IMR-90 (cell line): ENCODE data around the gene LRATD1. TPM values are rescaled to one million over a fixed set of nuclear protein-coding genes. Genes with fewer than 3 reads are reported as not detected.

Source experiments
- ATAC-seq: fragments of 200-7000 bp; cut with Tn5 transposase; 2 replicates; pipeline ENCODE4 v1.9.1; 2020; ENCODE audit warnings: low read depth, mild to moderate bottlenecking, moderate library complexity
- BruUV-seq: library from RNA; stranded (reverse); fragments of 400-500 nt; replicated peaks from 2 replicates; lab custom pipeline; 2021; lab: Mats Ljungman, UMichigan
- CTCF ChIA-PET: fragments of 300-600 bp; formaldehyde crosslinking; extraction: SDS; loops from one replicate; lab custom pipeline; 2021; ENCODE audit warnings: antibody characterized with exemption; lab: Yijun Ruan, JAX
- POLR2A ChIA-PET: fragments of 300-600 bp; sonication (Branson Sonifier 250); formaldehyde crosslinking; loops from one replicate; lab custom pipeline; 2022; ENCODE audit warnings: antibody characterized with exemption; ENCODE audit not compliant: unreplicated experiment; lab: Charles Lee
- DNase-seq: peaks from one replicate; pipeline ENCODE4 v3.0.0; 2013
- H2AFZ ChIP-seq: replicated peaks from 2 replicates; pipeline ENCODE3; 2013; ENCODE audit warnings: low read length, mild to moderate bottlenecking; ENCODE audit not compliant: poor library complexity
- H2AK5ac ChIP-seq: 2 replicates; pipeline ENCODE4 v1.6.1; 2013; ENCODE audit warnings: low read depth, low read length, inconsistent platforms
- H2AK9ac ChIP-seq: replicated peaks from 2 replicates; pipeline ENCODE3; 2013; ENCODE audit warnings: mild to moderate bottlenecking, low read depth, low read length, moderate library complexity; ENCODE audit not compliant: poor library complexity
- H2BK120ac ChIP-seq: 2 replicates; pipeline ENCODE4 v1.6.1; 2013; ENCODE audit warnings: low read depth, low read length, inconsistent platforms
- H2BK15ac ChIP-seq: 3 replicates; pipeline ENCODE4 v1.6.1; 2013; ENCODE audit warnings: low read depth, low read length, inconsistent platforms
- H2BK20ac ChIP-seq: 2 replicates; pipeline ENCODE4 v1.6.1; 2013; ENCODE audit warnings: low read depth, mild to moderate bottlenecking, inconsistent platforms, low read length, moderate library complexity
- H2BK5ac ChIP-seq: 2 replicates; pipeline ENCODE4 v1.6.1; 2013; ENCODE audit warnings: mild to moderate bottlenecking, low read depth, low read length, inconsistent platforms; ENCODE audit not compliant: poor library complexity, severe bottlenecking
- H3K14ac ChIP-seq: replicated peaks from 2 replicates; pipeline ENCODE4 v1.6.1; 2013; ENCODE audit warnings: low read depth, low read length, inconsistent platforms
- H3K18ac ChIP-seq: 2 replicates; pipeline ENCODE4 v1.6.1; 2013; ENCODE audit warnings: low read depth, low read length, control low read depth
- H3K23ac ChIP-seq: 2 replicates; pipeline ENCODE4 v1.6.1; 2013; ENCODE audit warnings: low read depth, low read length, inconsistent platforms
- H3K27ac ChIP-seq: 2 replicates; pipeline ENCODE4 v1.5.1; 2013; ENCODE audit warnings: mild to moderate bottlenecking, control low read depth, low read length; ENCODE audit not compliant: insufficient read depth
- H3K27me3 ChIP-seq: 2 replicates; pipeline ENCODE4 v1.6.1; 2013; ENCODE audit warnings: low read length; ENCODE audit not compliant: control insufficient read depth, insufficient read depth
- H3K36me3 ChIP-seq: 2 replicates; pipeline ENCODE4 v1.6.1; 2013; ENCODE audit warnings: low read length, mixed read lengths; ENCODE audit not compliant: control insufficient read depth, insufficient read depth
- H3K4ac ChIP-seq: 2 replicates; pipeline ENCODE4 v1.6.1; 2013; ENCODE audit warnings: low read depth, low read length, inconsistent platforms
- H3K4me1 ChIP-seq: 2 replicates; pipeline ENCODE4 v1.6.1; 2013; ENCODE audit warnings: low read length, mixed read lengths; ENCODE audit not compliant: control insufficient read depth, insufficient read depth
- H3K4me2 ChIP-seq: 2 replicates; pipeline ENCODE4 v1.6.1; 2013; ENCODE audit warnings: low read depth, mild to moderate bottlenecking, control low read depth, low read length, moderate library complexity
- H3K4me3 ChIP-seq: 2 replicates; pipeline ENCODE4 v1.5.1; 2013; ENCODE audit warnings: low read depth, mild to moderate bottlenecking, control low read depth, low read length, moderate library complexity; ENCODE audit not compliant: insufficient read depth
- H3K56ac ChIP-seq: 2 replicates; pipeline ENCODE4 v1.6.1; 2013; ENCODE audit warnings: low read length, inconsistent platforms; ENCODE audit not compliant: insufficient read depth; ENCODE audit errors: extremely low read depth
- H3K79me1 ChIP-seq, 2 experiments: 2 replicates each; pipeline ENCODE4 v1.6.1; 2013; ENCODE audit warnings: low read length in 2 of 2, inconsistent platforms in 1 of 2, low read depth in 1 of 2
- H3K9ac ChIP-seq: 2 replicates; pipeline ENCODE4 v1.6.1; 2013; ENCODE audit warnings: low read depth, low read length, control low read depth
- H3K9me1 ChIP-seq: 2 replicates; pipeline ENCODE4 v1.6.1; 2013; ENCODE audit warnings: low read length, inconsistent platforms; ENCODE audit not compliant: insufficient read depth
- H3K9me3 ChIP-seq: 2 replicates; pipeline ENCODE4 v1.6.1; 2013; ENCODE audit warnings: low read length; ENCODE audit not compliant: control insufficient read depth, insufficient read depth
- H4K20me1 ChIP-seq: 2 replicates; pipeline ENCODE4 v1.6.1; 2013; ENCODE audit warnings: low read length, inconsistent platforms; ENCODE audit not compliant: insufficient read depth
- H4K5ac ChIP-seq: 2 replicates; pipeline ENCODE4 v1.6.1; 2013; ENCODE audit warnings: mild to moderate bottlenecking, low read depth, low read length, control low read depth
- H4K8ac ChIP-seq, 2 experiments: 2 replicates each; pipeline ENCODE4 v1.6.1; 2013; ENCODE audit warnings: low read depth in 2 of 2, low read length in 2 of 2, control low read depth in 1 of 2, inconsistent platforms in 1 of 2
- H4K91ac ChIP-seq: 2 replicates; pipeline ENCODE4 v1.6.1; 2013; ENCODE audit warnings: low read depth, low read length, inconsistent platforms; ENCODE audit not compliant: insufficient read depth
- BHLHE40 ChIP-seq: fragments of 150-350 bp; IDR thresholded peaks from 2 replicates; pipeline ENCODE4 v1.6.1; 2016; ENCODE audit warnings: mild to moderate bottlenecking, low read depth, low read length
- MXI1 ChIP-seq: IDR thresholded peaks from 2 replicates; pipeline ENCODE4 v1.6.1; 2012; ENCODE audit warnings: low read depth, mild to moderate bottlenecking, low read length, moderate library complexity, borderline replicate concordance
- RCOR1 ChIP-seq: IDR thresholded peaks from 2 replicates; pipeline ENCODE4 v1.6.1; 2012; ENCODE audit warnings: mild to moderate bottlenecking, low read length, improper control_type of control experiment; ENCODE audit not compliant: insufficient replicate concordance
- USF2 ChIP-seq: fragments of 150-350 bp; IDR thresholded peaks from 2 replicates; pipeline ENCODE4 v1.6.1; 2017; ENCODE audit warnings: mild to moderate bottlenecking, antibody characterized with exemption, low read length, low read depth
- WGBS, 2 experiments: methylation state at CpG; one replicate each; pipeline versions ENCODE4 v1.1.5 to v1.1.7; 2013; ENCODE audit warnings: missing lambda C conversion rate in 2 of 2; ENCODE audit not compliant: insufficient read length in 1 of 2; ENCODE audit errors: extremely low coverage in 2 of 2; 5-methylcytosine and 5-hydroxymethylcytosine counted together
- dilution Hi-C: fragments of 300-500 bp; cut with HindIII; formaldehyde crosslinking; loops from one replicate; pipeline ENCODE4 v1.14.3; 2018; ENCODE audit warnings: low sequenced_read_pairs; ENCODE audit not compliant: unreplicated experiment
- in situ Hi-C: fragments of 300-500 bp; cut with MboI; formaldehyde crosslinking; loops from 3 replicates; pipeline ENCODE4 v1.14.3; 2019; ENCODE audit warnings: low sequenced_read_pairs, inconsistent platforms, mixed read lengths
- intact Hi-C: fragments of 100-400 bp; cut with micrococcal nuclease; formaldehyde crosslinking; loops from 2 replicates; pipeline ENCODE4 v1.10.0; 2022
- polyA plus RNA-seq, 3 experiments: library from polyadenylated mRNA; depleted of rRNA; stranded (reverse); fragments of >200 nt; gene quantifications; 2 replicates each; pipeline ENCODE4 v1.2.3, GENCODE V29; 2012; ENCODE audit warnings: low replicate concordance in 1 of 3
- total RNA-seq: library from RNA; depleted of rRNA; stranded (reverse); fragments of >200 nt; gene quantifications from 2 replicates; pipeline ENCODE4 v1.2.3, GENCODE V29; 2012

Gene LRATD1
- total and polyA plus RNA-seq, 2 of the 4 experiments (the other 2 are of a cell fraction) = 0.18 to 0.60 TPM

DNA sequence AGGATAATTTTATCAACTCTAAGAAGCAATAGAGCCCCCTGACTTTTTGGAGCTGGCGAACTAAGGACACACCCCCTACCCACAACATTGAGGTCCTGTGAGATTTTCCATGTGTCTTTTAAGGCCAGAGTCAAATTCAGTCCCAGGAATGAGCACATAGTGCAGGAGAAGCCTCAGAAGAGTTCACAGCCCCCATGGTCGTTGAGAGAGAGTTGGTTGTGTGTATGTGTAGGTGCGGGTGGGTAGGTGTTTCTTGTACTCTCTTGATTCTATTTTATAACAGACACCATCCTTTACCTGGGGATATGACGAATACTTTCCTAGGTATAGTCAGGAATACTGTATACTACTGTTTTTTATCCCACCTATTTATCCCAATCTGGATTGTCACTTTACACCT is 8.6 kb downstream of the LRATD1 start:
- H2BK15ac ChIP-seq = no peak overlapping the region
- H4K8ac ChIP-seq = no peak overlapping the region
- H2AK5ac ChIP-seq = no peak overlapping the region
- DNase-seq = no peak
- H3K27me3 ChIP-seq = 0 out of 2 replicates have a peak, but pooled peaks cover 3% of the 10 kb centered on the region
- H4K91ac ChIP-seq = no peak overlapping the region
- no peak overlapping the region for H3K27ac ChIP-seq
- no peak for ATAC-seq
- no peak overlapping the region for H2BK5ac ChIP-seq
- no peak overlapping the region for H3K9ac ChIP-seq
- H3K18ac ChIP-seq = no peak overlapping the region
- POLR2A ChIA-PET = no interaction called here
- BruUV-seq = no TSS peak
- H3K4me3 ChIP-seq = no peak overlapping the region
- TF ChIP-seq USF2 (no peak), MXI1 (no peak), BHLHE40 (no peak), RCOR1 (no peak)
- no peak overlapping the region for H3K56ac ChIP-seq
- no peaks in the 10 kb centered on the region for H3K9me1 ChIP-seq
- in situ Hi-C loops (no loop called here), intact Hi-C loops (no loop called here), dilution Hi-C loops (no loop called here)
- H3K4ac ChIP-seq = no peak overlapping the region
- H3K23ac ChIP-seq = no peak overlapping the region
- H3K79me1 ChIP-seq = no peaks in the 10 kb centered on the region
- no peak overlapping the region for H2BK20ac ChIP-seq
- no peak overlapping the region for H3K14ac ChIP-seq
- no peaks in the 10 kb centered on the region for H3K36me3 ChIP-seq
- H2AK9ac ChIP-seq = no peak overlapping the region
- H2BK120ac ChIP-seq = no peak overlapping the region
- WGBS, 2 experiments = no CpG with 5 or more reads among the region's 4 CpGs
- no peak overlapping the region for H2AFZ ChIP-seq
- H4K20me1 ChIP-seq = no peaks in the 10 kb centered on the region
- no peaks in the 10 kb centered on the region for H3K9me3 ChIP-seq
- H3K4me2 ChIP-seq = no peak overlapping the region
- CTCF ChIA-PET = no interaction called here
- no peaks in the 10 kb centered on the region for H3K4me1 ChIP-seq
- H4K5ac ChIP-seq = no peak overlapping the region
